ENCODE data around the gene ARHGEF28.

DNA sequence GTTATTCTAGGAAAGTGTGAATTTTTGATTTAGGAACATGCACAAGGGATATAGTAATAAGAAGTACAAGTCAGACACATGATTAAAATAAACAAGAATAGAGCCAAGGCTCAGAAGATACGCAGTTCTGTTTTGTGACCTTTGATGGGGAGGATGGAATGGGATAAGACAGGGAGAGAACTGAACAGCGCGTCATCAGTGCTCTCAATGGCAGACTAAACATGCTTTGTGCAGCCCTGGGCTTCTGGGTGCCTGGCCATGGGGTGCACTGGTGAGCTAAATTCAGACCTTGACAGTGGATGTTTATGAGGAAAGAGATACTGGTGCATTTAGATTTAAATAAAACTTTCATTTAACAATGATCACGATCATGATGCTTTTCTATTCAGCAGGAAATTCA, 309.7 kb downstream of the ARHGEF28 start:
- TF ChIP-seq POLR2A (IDR thresholded peaks at IDR 0.05), result no peak
- TF ChIP-seq, protein P1, sequence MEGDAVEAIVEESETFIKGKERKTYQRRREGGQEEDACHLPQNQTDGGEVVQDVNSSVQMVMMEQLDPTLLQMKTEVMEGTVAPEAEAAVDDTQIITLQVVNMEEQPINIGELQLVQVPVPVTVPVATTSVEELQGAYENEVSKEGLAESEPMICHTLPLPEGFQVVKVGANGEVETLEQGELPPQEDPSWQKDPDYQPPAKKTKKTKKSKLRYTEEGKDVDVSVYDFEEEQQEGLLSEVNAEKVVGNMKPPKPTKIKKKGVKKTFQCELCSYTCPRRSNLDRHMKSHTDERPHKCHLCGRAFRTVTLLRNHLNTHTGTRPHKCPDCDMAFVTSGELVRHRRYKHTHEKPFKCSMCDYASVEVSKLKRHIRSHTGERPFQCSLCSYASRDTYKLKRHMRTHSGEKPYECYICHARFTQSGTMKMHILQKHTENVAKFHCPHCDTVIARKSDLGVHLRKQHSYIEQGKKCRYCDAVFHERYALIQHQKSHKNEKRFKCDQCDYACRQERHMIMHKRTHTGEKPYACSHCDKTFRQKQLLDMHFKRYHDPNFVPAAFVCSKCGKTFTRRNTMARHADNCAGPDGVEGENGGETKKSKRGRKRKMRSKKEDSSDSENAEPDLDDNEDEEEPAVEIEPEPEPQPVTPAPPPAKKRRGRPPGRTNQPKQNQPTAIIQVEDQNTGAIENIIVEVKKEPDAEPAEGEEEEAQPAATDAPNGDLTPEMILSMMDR (IDR thresholded peaks at IDR 0.05), result no peak
